ENCODE data around the gene MILR1.
"Not testable (repeated sequence)": the region's sequence is repeated elsewhere in the genome, so short reads cannot be mapped to it uniquely, and the experiment has no call there.

MILR1 gene

DNA sequence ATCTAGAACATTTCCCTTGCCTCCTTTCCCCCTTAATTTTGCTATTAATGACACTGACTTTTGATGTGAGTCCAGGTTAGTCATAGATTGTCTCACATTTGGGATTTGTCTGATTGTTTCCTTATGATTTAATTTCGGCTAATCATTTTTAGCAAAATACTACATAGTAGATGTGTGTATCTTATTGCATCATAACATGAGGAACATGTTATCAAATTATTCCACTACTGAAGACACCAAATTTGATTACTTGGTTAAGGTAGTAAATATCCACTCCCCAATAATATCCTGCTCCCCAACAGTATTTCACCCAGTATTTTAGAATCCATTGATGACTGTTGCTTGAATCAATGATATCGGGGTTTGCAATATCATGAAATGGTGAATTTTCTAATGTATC is 45.2 kb downstream of the MILR1 start:
- H3K4me1 ChIP-seq (ENCODE audit: control insufficient read depth, insufficient read depth, low read length): no peaks in the 10 kb centered on the region
- no peak overlapping the region for H3K27ac ChIP-seq (ENCODE audit: insufficient read depth, low read depth, low read length, poor library complexity, severe bottlenecking)
- no peaks in the 10 kb centered on the region for H3K9me3 ChIP-seq (ENCODE audit: control insufficient read depth, low read length)
- H3K36me3 ChIP-seq (ENCODE audit: control insufficient read depth, insufficient read depth, low read length): peaks cover 19% of the 10 kb centered on the region
- H3K4me3 ChIP-seq (ENCODE audit: insufficient read depth, low read depth, low read length): no peak overlapping the region
- WGBS, 2 experiments: 89% methylated on average over 1 of the region's 2 CpGs; no CpG with 5 or more reads in 1 of the 2 experiments
- H3K27me3 ChIP-seq (ENCODE audit: control insufficient read depth, insufficient read depth, low read length, poor library complexity, severe bottlenecking): no peaks in the 10 kb centered on the region

DNA sequence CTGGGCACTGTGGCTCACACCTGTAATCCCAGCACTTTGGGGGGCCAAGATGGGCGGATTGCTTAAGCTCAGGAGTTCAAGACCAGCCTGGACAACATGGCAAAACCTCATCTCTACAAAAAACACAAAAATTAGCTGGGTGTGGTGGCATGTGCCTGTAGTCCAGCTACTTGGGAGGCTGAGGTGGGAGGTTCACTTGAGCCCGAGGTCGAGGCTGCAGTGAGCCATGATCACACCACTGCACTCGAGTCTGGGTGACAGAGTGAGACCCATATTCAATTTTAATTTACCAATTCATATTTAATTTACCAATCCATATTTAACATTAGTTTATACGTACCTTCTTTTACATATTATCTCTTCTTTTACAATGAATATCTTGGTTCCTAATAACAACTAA is 46.4 kb downstream of the MILR1 start:
- not testable (repeated sequence) for H3K4me3 ChIP-seq (ENCODE audit: insufficient read depth, low read depth, low read length); H3K27me3 ChIP-seq (ENCODE audit: control insufficient read depth, insufficient read depth, low read length, poor library complexity, severe bottlenecking); H3K4me1 ChIP-seq (ENCODE audit: control insufficient read depth, insufficient read depth, low read length); H3K27ac ChIP-seq (ENCODE audit: insufficient read depth, low read depth, low read length, poor library complexity, severe bottlenecking); H3K9me3 ChIP-seq (ENCODE audit: control insufficient read depth, low read length)
- WGBS, 2 experiments: 91 to 94% methylated on average over 5 of the region's 5 CpGs
- peaks cover 29% of the 10 kb centered on the region for H3K36me3 ChIP-seq (ENCODE audit: control insufficient read depth, insufficient read depth, low read length)

DNA sequence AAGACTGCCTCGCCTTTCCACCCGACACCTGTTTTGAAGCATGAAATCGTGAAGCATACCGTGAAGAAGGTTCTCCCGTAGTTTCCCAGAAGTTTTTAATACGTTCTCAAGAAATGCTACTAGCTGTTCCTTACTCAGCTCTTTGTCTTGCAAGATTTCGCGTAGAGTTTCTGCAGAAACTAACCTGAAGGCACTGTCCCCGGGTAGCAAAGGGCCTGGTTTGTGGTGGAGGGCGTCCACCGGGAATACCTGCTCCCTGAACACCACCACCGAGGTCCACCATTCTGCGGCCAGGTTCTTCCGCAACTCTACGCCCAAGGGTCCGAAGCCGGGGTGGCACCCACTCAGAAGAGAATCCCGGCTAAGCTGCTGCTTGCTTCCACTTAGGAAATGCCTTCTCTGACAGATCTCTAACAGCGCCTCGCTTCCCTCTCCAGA is 47.5 kb downstream of the MILR1 start:
- Histone ChIP-seq H3K36me3 (ENCODE audit: control insufficient read depth, insufficient read depth, low read length) (peaks cover 29% of the 10 kb centered on the region), H3K27ac (ENCODE audit: insufficient read depth, low read depth, low read length, poor library complexity, severe bottlenecking) (peak overlapping the region; percentile 97), H3K9me3 (ENCODE audit: control insufficient read depth, low read length) (no peaks in the 10 kb centered on the region), H3K27me3 (ENCODE audit: control insufficient read depth, insufficient read depth, low read length, poor library complexity, severe bottlenecking) (no peaks in the 10 kb centered on the region), H3K4me1 (ENCODE audit: control insufficient read depth, insufficient read depth, low read length) (no peaks in the 10 kb centered on the region), H3K4me3 (ENCODE audit: insufficient read depth, low read depth, low read length) (peak overlapping the region; percentile 86)
- WGBS, 2 experiments: 4 to 5% methylated on average over 20 of the region's 20 CpGs

GRCh38 chr17:64496786-64497564 is 48.1 kb downstream of the MILR1 start, which contains the start of gene POLG2:
Gene POLG2 (minus strand): TSS chr17:64497054. CDS start chr17:64496968, 86 bp downstream.
- H3K4me1 ChIP-seq (ENCODE audit: control insufficient read depth, insufficient read depth, low read length): no peaks in the 10 kb centered on the region
- peak within 1 kb of the TSS; percentile 97 for H3K27ac ChIP-seq (ENCODE audit: insufficient read depth, low read depth, low read length, poor library complexity, severe bottlenecking)
- no peaks in the 10 kb centered on the region for H3K27me3 ChIP-seq (ENCODE audit: control insufficient read depth, insufficient read depth, low read length, poor library complexity, severe bottlenecking)
- peaks cover 31% of the 10 kb centered on the region for H3K36me3 ChIP-seq (ENCODE audit: control insufficient read depth, insufficient read depth, low read length)
- H3K4me3 ChIP-seq (ENCODE audit: insufficient read depth, low read depth, low read length): peak within 1 kb of the TSS; percentile 86
- no peaks in the 10 kb centered on the region for H3K9me3 ChIP-seq (ENCODE audit: control insufficient read depth, low read length)
- 1% methylated on average over 50 of the region's 50 CpGs for WGBS, 2 experiments

DNA sequence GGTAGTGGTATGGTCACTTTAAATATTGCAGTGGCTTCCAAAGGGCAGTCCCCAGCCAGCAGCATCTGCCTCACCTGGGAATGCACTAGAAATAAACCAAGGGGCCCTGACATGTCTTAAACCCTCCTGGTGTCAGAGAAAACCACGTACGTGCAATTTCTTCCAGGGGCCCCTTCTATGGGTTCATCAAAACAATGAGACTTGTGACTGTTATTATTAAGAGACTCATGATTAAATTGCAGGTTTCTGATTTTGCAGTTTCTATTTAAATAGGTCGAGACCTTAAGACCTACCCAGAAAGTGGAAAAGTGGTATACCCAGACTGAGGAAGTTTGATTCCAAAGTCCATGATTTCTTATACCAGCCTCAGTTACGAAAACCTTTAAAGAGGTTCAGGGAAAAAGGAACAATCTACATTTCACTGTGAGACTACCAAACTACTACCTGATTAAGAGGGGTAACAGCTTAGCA is 48.7 kb downstream of the MILR1 start:
- Histone ChIP-seq H3K27ac (ENCODE audit: insufficient read depth, low read depth, low read length, poor library complexity, severe bottlenecking) (peak overlapping the region; percentile 97), H3K27me3 (ENCODE audit: control insufficient read depth, insufficient read depth, low read length, poor library complexity, severe bottlenecking) (no peaks in the 10 kb centered on the region), H3K4me3 (ENCODE audit: insufficient read depth, low read depth, low read length) (peak overlapping the region; percentile 86), H3K4me1 (ENCODE audit: control insufficient read depth, insufficient read depth, low read length) (no peaks in the 10 kb centered on the region), H3K9me3 (ENCODE audit: control insufficient read depth, low read length) (no peaks in the 10 kb centered on the region), H3K36me3 (ENCODE audit: control insufficient read depth, insufficient read depth, low read length) (peaks cover 37% of the 10 kb centered on the region)
- 52 to 65% methylated on average over 4 of the region's 4 CpGs for WGBS, 2 experiments

DNA sequence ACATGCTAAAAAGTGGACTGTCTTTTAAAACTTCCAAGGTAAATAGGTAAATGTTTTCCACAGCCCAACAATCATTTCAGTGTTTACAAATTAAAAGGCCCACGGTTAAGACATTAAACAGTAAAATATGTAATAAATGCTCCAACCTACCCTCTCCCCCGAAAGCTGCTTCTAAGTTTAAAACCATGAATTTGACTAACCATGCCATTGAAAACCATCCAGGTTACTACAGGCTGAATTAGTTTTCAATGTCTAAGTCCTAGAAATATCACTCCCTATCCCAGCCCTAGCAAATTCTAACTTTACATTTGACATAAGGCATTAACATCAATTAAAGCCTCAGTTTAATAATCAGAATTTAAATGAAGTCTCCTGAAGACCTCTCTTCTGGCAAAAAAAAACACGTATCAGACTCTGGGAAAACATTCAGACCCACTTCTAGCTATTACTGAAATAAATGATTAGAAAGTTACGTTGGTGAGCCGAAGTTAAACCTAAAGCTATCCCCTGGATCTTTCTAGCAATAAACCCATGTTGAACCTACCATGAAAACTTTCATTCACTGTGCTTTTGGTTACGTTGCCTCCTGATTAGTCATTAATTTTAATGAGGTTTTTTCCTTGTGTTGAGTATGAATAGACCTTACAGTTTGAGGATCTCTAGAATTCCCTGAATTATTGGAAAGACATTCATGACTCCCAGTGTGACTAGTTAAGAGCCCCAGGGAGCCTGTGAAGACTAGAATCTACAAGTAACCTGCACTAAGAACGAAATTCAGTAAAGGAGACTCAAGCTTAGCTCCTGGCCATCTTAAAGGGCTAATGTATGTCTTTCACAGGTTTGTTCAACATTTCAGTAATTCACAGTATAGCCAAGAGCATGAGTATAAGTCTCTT is 49.6 kb downstream of the MILR1 start:
- no peaks in the 10 kb centered on the region for H3K27me3 ChIP-seq (ENCODE audit: control insufficient read depth, insufficient read depth, low read length, poor library complexity, severe bottlenecking)
- H3K27ac ChIP-seq (ENCODE audit: insufficient read depth, low read depth, low read length, poor library complexity, severe bottlenecking): peak overlapping the region; percentile 97
- 89 to 94% methylated on average over 6 to 7 of the region's 7 CpGs for WGBS, 2 experiments
- H3K4me3 ChIP-seq (ENCODE audit: insufficient read depth, low read depth, low read length): no peak overlapping the region
- no peaks in the 10 kb centered on the region for H3K9me3 ChIP-seq (ENCODE audit: control insufficient read depth, low read length)
- no peaks in the 10 kb centered on the region for H3K4me1 ChIP-seq (ENCODE audit: control insufficient read depth, insufficient read depth, low read length)
- peaks cover 42% of the 10 kb centered on the region for H3K36me3 ChIP-seq (ENCODE audit: control insufficient read depth, insufficient read depth, low read length)

DNA sequence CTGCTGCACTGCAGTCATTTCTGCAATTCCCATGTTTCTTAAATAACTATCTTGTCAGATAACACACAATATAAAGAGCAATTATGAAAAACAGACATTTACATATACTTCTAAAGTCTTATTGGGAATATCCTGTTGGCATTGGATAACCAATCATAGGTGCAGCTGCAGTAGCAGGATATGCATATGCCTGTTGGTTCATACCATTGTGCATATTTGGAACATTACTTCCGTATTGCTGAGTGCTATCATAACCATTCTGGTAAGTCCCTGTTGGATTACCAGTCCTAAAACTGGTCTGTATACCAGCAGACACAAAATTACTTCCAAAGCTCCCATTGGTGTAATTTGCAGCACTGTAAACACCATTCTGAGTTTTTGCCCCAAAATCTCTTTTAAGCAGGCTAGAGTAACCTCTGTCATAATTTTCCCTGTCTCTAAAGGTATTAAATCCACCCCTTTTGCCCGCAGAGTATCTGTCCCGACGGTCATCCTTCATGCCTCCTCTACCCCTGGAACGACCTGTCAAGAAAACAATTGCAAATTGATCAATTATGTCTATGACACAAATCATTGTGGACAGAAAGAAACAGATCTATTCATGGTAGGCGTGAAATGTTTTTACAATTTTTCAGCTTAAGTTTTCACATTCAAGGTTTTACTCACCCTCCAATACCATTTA is 51.0 kb downstream of the MILR1 start:
- H3K4me3 ChIP-seq (ENCODE audit: insufficient read depth, low read depth, low read length): no peak overlapping the region
- WGBS, 2 experiments: 92 to 97% methylated on average over 6 of the region's 6 CpGs
- peaks cover 10% of the 10 kb centered on the region for H3K4me1 ChIP-seq (ENCODE audit: control insufficient read depth, insufficient read depth, low read length)
- H3K36me3 ChIP-seq (ENCODE audit: control insufficient read depth, insufficient read depth, low read length): peaks cover 51% of the 10 kb centered on the region
- H3K27ac ChIP-seq (ENCODE audit: insufficient read depth, low read depth, low read length, poor library complexity, severe bottlenecking): no peak overlapping the region
- no peaks in the 10 kb centered on the region for H3K27me3 ChIP-seq (ENCODE audit: control insufficient read depth, insufficient read depth, low read length, poor library complexity, severe bottlenecking)
- H3K9me3 ChIP-seq (ENCODE audit: control insufficient read depth, low read length): no peaks in the 10 kb centered on the region

DNA sequence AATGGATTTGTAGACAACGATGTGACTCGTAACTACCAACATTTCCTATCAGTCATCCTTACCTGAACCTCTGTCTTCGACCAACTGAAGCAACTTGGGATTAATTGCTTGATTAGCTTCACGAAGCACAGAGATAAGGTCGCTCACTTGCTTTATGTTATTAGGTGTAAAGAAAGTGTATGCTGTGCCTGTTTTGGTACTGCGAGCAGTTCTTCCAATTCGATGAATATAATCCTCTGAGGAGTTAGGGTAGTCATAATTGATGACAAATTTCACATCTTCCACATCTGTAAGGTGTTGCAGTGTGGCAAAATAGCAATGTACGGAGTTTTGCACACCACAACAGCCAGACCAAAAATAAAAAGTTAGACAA is 51.6 kb downstream of the MILR1 start:
- peaks cover 51% of the 10 kb centered on the region for H3K36me3 ChIP-seq (ENCODE audit: control insufficient read depth, insufficient read depth, low read length)
- H3K4me1 ChIP-seq (ENCODE audit: control insufficient read depth, insufficient read depth, low read length): peaks cover 10% of the 10 kb centered on the region
- WGBS, 2 experiments: 96 to 98% methylated on average over 8 of the region's 8 CpGs

DNA sequence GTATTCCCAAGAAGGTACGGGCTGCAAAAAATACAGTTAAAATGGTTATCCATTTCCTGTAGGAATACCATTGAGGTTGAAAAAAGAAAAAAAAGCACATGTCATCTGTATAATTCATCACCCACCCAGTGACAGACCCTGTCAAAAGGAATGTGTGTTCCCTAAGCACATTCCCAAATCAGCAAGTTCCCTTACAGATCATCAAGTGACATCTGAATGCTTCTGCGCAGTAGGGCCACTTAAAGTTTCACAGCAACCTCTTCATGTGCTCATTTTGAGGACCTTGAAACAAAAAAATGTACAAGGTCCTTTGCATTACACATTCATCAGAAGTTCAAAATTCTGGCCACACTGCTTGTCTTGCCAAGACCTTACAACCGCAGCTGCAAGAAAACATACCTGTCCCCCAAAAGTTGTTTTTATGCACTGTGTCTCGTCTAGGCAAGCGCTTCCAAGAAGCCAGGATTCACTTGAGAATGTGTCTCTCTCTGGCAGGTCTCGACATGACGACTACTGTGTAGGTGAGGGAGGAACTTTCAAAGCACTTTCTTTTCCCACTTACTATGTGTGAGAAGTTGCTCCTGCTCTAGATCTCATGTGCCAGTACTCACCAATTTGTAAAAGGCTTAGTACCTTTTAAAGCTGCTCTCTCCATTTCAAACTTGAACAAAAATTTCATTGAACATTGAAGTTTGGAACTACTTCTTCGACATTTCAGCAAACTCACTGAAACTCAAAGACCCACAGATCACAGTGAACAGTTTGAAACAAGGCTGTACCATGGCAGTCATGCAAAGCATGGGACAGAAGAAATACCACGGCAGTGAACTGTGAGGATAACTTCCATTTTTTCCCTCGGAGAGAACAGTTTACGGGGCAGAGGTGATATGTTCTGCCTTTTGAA is 52.2 kb downstream of the MILR1 start:
- 96 to 97% methylated on average over 11 of the region's 11 CpGs for WGBS, 2 experiments
- no peak overlapping the region for H3K4me3 ChIP-seq (ENCODE audit: insufficient read depth, low read depth, low read length)
- no peaks in the 10 kb centered on the region for H3K9me3 ChIP-seq (ENCODE audit: control insufficient read depth, low read length)
- H3K27me3 ChIP-seq (ENCODE audit: control insufficient read depth, insufficient read depth, low read length, poor library complexity, severe bottlenecking): no peaks in the 10 kb centered on the region
- H3K4me1 ChIP-seq (ENCODE audit: control insufficient read depth, insufficient read depth, low read length): peaks cover 10% of the 10 kb centered on the region
- H3K27ac ChIP-seq (ENCODE audit: insufficient read depth, low read depth, low read length, poor library complexity, severe bottlenecking): no peak overlapping the region
- H3K36me3 ChIP-seq (ENCODE audit: control insufficient read depth, insufficient read depth, low read length): peaks cover 51% of the 10 kb centered on the region

More for the DNA sequence above, 51.6 kb downstream of the MILR1 start:
- Histone ChIP-seq H3K4me3 (ENCODE audit: insufficient read depth, low read depth, low read length) (no peak overlapping the region), H3K9me3 (ENCODE audit: control insufficient read depth, low read length) (no peaks in the 10 kb centered on the region), H3K27ac (ENCODE audit: insufficient read depth, low read depth, low read length, poor library complexity, severe bottlenecking) (no peak overlapping the region), H3K27me3 (ENCODE audit: control insufficient read depth, insufficient read depth, low read length, poor library complexity, severe bottlenecking) (no peaks in the 10 kb centered on the region)
